Measurements from ENCODE around the gene ZNF148.
"Not testable (repeated sequence)": the region's sequence is repeated elsewhere in the genome, so short reads cannot be mapped to it uniquely, and the experiment has no call there.

Gene ZNF148

GRCh38 chr3:125367403-125368230 is 7.5 kb downstream of the ZNF148 start:
- no peak for DNase-seq

DNA sequence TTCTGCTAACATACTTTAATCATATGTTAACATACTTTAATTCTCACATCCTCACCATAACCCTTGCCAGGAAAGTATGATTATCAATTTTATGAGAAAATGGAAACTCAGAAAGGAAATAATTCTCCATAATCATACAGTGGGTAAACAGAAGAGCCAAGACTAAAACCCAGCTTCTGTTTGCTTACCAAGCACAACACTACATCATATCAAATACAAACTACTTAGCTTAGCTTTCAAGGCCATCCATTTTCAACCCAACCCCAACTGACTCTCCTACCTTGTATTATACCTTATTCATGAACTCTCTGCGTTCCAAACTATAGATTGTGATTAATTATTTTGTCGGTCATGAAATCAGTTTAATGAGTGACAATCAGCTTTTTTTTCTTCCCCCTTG is 9.0 kb downstream of the ZNF148 start:
- no peak for DNase-seq

DNA sequence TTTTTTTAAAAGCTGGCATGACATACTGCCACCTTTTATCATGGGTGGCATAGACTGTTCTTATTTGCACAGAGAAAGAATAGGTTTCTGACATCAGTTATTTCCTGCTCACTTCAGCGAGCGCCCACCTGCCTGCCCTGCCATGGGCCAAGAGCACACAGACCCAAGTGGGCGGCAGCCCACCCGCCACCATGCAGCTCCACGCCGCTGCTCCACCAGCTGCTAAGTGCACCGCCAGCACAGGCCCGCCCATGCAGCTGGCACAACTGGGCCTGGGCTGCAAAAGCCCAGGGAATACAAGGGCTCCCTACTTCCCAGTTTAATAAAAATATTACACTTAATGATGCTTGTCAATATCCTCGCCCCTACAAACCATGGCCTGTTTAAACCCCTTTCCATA is 15.4 kb downstream of the ZNF148 start:
- no peak for DNase-seq

GRCh38 chr3:125358923-125359322 is 16.2 kb downstream of the ZNF148 start:
- DNase-seq: no peak

DNA sequence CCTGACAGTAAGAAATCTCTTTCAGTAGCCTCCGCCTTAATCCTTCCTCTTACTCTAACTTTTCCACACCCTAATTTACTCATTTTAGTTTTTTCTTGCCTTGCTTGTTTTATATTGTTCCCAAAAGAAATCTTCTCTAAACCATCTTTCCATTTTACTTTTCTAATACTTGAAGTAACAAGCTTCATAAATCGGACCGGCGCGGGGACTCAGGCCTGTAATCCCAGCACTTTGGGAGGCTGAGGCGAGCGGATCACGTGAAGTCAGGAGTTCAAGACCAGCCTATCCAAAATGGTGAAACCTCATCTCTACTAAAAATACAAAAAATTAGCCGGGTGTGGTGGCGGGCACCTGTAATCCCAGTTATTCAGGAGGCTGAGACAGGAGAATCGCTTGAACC is 17.3 kb downstream of the ZNF148 start:
- DNase-seq: no peak

DNA sequence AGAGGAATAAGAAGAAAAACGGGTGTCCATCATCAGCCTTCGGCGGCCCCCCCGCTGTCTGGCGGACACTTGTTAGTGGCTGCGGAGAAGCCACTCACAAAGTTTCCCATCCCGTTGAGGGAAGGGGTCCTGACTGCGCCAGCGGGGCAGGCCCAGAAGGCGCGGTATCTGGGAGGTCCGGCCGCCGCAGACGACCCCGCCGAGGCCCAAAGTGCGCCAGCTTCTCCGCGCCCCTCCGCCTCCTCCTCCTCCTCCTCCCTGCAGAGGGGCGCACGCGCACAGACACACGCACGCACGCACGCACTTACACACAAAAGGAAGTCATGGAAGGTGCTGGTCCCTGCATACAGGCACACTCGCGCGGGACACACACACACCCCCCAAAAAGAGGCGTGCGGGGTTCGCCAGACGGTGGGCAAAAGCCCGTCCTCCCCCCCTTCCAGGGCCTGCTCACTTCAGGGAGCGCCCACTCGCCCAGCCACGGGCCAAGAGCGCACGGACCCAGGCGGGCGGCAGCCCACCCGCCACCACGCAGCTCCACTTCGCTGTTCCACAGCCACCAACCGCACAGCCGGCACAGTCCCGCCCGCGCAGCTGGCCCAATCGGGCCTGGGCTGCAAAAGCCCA is 18.0 kb downstream of the ZNF148 start:
- DNase-seq: peak in 3 of 4 experiments; percentile 10 to 33 (median 32)

DNA sequence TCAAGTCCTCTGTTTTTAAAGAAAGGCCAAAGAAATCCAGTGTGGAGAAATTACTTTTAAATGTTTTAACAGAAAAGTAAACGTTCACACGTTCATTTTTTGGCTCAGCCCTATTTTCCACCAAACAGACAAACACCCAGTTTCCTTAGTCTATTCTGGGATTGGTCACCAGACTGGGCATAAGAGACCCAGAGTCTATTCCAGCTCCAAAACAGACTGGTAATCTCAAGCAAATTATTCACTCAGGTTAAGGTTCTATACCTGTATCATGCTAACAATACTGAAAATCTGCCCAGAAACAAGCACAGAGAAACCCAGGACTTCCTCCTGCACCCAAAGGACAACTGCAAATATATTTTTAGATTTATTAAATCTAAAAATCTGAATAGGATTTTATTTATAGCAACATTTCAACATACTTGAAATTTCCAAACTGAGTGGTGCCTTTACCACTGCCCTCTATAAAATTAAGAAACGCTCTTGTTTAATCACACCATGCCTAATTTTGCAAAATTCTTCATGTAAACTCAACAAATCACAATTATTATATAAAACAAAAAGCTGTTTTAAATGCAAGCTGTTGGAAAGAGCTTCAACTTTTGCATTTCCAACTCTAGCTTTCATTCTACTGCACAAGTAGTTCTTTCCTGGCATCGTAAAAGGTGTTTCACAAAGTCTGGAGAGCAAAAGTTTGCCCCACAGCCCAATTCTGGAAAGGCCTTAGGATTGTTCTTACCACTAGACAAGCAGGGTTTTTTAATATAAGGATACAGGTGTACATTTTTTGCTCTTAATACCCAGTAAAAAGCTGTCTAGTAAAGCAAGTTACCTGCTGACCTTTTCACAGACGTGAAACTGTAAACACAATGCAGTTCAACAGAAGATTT is 18.7 kb downstream of the ZNF148 start:
- no peak for DNase-seq

DNA sequence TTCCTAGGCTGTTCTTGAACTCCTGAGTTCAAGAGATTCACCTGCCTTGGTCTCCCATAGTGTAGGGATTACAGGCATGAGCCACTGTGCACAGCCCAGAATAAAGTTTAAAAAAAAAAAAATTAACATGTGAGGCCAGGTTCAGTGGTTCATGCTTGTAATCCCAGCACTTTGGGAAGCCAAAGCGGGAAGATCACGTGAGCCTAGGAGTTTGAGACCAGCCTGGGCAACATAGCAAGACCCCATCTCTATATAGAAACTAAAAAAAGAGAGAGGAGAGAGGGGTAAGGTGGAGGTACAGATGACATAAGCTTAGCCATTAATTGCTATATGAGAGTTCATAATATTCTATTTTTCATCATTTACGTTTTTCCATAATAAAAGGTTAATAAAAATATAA is 21.5 kb downstream of the ZNF148 start:
- no peak for DNase-seq

DNA sequence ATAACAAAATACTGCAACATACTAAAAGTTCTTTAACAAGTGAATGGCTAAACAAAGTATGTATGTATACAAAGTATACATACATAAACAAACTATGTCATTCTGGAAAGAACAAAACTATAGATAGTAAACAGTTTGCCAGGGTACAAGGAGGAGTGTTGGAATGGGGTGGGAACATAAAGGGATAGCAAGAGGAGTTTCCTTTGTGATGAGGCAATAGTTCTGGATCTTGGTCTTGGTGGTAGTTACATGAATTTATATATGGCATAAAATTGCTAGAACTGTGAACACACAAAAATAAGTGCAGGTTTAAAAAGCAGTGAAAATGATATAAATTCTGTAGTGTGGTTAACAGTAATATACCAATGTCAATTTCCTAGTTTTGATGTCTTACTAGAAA is 22.0 kb downstream of the ZNF148 start:
- DNase-seq: no peak

GRCh38 chr3:125351814-125352456 is 23.2 kb downstream of the ZNF148 start:
- DNase-seq: no peak

GRCh38 chr3:125351152-125351551 is 24.0 kb downstream of the ZNF148 start:
- DNase-seq: no peak

DNA sequence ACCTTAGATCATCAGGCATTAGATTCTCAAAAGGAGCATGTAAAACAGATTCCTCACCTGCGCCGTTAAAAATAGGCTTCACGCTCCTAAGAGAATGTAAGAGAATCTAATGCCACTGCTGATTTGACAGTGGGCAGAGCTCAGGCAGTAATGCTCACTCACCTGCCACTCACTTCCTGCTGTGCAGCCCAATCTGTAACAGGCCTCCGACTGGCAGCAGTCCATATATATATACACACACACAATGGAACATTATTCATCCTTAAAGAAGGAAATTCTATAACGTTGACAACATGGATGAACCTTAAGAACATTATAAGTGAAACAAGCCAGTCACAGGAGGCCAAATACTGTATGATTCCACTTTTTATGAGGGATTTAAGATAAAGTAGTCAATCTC is 24.5 kb downstream of the ZNF148 start:
- DNase-seq: no peak

- no peak for DNase-seq
Observed at GRCh38 chr3:125349556-125350165, 25.5 kb downstream of the ZNF148 start.

DNA sequence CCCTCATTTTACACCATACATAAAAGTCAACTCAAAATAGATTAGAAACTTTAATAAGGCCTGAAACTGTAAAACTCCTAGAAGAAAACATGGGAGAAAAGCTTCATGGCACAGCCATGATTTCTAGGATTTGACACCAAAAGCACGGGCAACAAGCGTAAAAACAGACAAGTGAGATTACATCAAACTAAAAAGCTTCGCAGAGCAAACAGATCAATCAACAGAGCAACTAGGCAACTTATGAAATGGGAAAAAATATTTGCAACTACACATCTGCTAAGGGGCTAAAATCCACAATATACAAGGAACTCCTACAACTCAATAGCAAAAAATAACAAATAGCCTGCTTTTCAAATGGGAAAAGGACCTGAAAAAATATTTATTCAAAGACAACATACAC is 26.1 kb downstream of the ZNF148 start:
- no peak for DNase-seq

GRCh38 chr3:125343367-125343766 is 31.8 kb downstream of the ZNF148 start:
- not testable (repeated sequence) for DNase-seq

- no peak for DNase-seq
Observed at GRCh38 chr3:125340121-125340520, 35.0 kb downstream of the ZNF148 start.

GRCh38 chr3:125337506-125337905 is 37.6 kb downstream of the ZNF148 start:
- DNase-seq: no peak

DNA sequence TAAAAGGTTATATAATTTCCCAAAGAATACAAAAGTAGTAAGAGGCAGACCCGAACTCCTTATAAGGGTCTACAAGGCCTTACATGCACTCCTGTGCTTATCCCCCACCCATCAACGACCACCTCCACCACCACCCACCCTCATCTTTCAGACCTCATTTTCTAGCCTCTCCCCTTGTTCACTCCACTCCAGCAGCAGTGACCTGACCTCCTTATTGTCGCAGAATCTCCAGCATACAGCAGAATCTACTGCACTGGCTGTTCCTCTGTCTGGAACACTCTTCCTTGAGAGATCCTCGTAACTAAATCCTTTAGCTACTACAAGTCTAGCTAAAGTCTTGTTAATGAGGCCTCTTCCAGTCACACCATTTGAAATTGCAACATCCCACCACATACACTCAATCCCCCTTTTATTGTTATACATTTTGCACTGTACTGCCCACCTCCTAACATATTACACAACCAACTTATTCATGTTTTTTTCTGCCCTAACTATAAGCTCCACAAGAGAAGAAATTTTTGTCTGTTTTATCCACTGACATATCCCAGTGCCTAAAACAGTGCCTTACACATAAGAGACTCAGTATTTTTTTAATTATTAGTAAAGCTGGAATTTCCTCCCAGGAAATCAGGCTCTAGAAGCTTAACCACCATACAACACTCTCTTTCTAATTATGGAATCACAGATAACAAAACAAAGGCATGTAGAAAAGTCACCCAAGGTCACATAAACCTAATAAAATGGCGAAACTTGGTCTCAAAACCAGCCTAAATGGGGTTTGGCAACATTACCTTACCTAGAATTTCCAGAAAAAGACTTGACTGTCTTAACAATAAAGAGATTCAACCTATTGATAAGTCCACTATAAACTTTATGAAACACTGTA is 40.2 kb downstream of the ZNF148 start:
- no peak for DNase-seq

DNA sequence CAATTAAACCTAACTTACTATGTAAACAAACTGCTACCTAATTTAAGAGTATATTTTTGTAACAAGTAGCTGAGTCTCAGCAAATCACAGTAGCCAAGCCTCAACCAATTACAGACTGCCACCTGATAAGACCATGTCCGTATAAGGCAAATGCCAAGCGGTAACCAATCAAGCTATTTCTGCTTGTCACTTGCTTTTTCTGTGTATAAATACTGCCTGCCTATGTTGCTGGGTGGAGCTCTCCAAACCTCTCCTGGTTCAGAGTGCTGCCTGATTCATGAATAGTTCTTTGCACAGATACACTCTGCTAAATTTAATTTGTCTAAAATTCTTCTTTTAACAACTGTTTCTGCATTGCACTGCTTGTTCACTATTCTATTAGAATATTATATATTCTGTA is 42.6 kb downstream of the ZNF148 start:
- no peak for DNase-seq

DNA sequence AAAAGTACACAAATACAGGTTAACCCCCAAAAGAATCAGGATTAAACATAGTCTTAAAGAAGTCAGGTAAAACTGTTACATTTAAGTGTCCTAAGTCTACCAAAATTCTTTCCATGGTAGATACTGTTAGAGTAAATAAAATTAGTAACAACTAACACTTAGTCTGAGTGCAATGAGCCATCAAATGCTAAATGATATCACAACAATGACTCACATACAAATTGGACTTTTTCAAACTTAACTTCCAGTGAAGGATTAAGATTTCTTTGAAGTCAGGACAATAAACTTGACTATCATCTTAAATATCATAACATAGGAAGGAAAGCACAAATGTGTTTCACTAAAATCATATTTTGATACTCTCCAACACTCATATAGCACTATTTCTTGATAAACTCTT is 43.9 kb downstream of the ZNF148 start:
- DNase-seq: no peak

GRCh38 chr3:125326957-125327356 is 48.2 kb downstream of the ZNF148 start:
- DNase-seq: no peak

DNA sequence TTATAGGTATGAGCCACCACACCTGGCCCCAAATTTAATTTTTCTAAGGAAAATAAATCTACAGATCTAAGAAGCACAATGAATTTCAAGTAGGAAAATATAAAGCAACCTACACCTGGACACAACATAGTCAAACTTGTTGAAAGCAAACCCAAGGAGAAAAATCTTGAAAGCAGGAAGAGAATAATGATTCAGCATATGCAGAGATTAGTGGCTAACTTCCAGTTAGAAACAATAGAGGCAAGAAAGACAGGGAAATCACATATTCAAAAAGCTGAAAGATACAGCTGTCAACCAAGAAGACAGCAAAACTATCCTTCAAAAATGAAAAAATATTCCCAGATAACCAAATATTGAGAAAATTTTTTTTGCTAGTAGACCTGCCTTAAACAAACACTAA is 49.4 kb downstream of the ZNF148 start:
- no peak for DNase-seq

Measured in activated CD4-positive, CD25-positive, alpha-beta regulatory T cell (primary cell).